NCI-H526 treated with DMSO at 0.1 percent for 48 hours (cell line): Measurements from ENCODE around the gene TES.

Experiments
- DNase-seq: peaks from one replicate; lab custom pipeline; 2025; lab: John Stamatoyannopoulos, UW

Gene TES

GRCh38 chr7:116246357-116246756 is 36.0 kb downstream of the TES start:
- no peak for DNase-seq

DNA sequence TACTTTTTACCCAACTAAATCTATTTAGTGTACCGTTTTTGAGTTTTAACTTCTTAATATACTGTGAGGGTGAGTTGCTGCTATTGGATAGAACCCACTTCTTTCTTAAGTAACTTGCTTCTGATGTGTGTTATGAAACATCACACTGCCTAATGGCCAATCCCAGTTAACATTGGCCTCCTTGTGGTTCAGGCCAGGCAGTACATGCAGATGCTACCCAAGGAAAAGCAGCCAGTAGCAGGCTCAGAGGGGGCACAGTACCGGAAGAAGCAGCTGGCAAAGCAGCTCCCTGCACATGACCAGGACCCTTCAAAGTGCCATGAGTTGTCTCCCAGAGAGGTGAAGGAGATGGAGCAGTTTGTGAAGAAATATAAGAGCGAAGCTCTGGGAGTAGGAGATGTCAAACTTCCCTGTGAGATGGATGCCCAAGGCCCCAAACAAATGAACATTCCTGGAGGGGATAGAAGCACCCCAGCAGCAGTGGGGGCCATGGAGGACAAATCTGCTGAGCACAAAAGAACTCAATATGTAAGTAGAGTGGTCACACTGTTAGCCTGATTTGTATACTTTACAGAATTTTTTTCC is 39.7 kb downstream of the TES start:
- no peak for DNase-seq

DNA sequence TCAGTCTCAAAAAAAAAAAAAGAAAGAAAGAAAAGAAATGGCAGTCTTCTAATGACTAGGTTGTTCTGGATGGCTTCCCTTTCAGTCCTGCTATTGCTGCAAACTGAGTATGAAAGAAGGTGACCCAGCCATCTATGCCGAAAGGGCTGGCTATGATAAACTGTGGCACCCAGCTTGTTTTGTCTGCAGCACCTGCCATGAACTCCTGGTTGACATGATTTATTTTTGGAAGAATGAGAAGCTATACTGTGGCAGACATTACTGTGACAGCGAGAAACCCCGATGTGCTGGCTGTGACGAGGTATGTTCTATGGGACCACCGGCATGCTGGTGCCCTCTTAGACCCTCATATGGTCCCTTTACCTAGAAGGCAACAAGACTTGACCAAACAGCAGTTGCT is 41.3 kb downstream of the TES start:
- DNase-seq, result no peak

- no peak for DNase-seq
These were observed 41.9 kb downstream of the TES start for GRCh38 chr7:116252249-116252648.

DNA sequence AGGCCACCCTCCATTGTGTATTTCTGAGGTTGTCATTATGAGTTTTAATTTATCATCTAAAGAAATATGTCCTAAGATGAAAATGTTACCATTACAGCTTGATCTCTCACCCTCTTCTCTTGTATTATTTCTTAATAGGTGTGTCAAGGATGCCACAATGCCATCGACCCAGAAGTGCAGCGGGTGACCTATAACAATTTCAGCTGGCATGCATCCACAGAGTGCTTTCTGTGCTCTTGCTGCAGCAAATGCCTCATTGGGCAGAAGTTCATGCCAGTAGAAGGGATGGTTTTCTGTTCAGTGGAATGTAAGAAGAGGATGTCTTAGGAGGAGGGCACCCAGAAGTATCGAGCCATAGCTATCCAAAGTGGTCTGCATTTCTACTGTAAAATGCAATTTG is 46.8 kb downstream of the TES start:
- no peak for DNase-seq

DNA sequence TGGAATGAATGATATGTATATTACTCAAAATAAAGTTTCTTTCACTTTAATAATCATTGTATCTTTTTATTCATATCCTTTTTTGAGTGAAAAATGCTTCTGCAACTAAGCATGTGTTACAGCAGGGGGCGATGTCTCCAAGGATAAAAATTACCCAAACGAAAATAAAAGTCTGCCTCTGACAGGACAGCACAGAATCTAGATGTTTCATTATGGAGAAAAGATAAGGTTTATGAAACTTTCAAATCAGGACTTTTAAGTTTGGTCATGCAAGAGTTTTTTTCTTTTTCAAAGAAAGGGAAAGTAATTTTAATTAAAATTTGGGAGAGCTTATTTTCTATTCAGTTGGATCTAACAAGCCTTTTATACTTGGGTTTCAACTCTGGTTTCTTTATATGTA is 48.4 kb downstream of the TES start:
- DNase-seq, result peak; percentile 51

DNA sequence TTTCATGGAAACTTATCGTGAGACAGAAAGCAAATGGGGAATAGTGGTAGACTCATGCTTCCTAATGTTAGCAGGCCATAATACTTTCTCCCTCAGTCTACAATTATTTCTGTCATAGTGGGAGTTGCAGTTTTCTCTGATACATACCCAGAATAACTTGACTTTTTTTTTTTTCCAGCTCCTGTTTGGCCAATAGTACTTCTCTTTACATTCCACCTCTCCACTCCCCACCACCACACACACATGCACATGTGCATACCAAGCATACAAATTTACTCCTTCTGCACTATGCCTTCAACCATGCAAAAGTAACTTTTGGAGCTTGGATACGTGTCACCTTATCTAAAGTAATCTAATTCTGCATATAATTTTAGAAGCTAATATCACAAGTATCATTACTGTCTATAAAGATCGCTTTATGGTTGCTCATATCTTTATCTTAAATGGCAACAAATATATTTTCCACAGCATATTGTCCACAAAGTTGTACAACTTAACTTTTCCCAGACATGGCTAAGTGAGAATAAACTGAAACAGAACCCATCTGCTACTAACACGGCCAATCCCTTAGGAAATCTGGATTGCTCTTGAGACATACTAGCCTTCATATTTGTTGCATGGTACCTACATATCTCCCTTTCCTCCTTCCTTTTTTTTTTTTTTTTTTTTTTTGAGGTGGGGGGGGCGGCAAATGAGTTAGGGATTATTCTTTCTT is 49.0 kb downstream of the TES start:
- DNase-seq, result no peak

DNA sequence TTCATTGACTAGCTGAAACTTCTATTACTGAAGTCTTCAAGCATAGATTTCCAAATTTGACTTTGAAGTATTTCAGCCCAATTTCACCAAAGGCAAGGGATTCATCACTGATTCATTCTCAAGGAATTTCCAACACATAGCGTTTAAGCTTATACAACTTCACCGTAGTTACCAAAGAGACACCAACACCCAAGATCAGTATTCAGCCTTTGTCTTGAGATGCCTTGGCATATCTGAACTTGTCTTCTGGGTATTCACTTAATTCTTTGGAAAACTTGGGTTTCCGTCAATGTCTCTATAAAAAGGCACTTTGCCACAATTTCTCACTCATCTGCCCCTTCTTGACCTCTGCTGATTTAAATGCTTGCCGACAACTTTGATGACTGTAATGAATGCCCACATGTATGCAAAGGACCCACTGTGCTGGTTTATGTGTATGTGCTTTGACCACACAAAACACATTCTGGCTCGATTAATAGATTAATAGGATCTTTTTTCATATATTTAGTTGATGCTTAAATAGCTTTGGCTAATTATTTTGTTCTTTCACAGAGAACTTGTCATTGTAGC is 49.6 kb downstream of the TES start:
- no peak for DNase-seq

GRCh38 chr7:116261904-116262303 is 51.6 kb downstream of the TES start:
- no peak for DNase-seq

DNA sequence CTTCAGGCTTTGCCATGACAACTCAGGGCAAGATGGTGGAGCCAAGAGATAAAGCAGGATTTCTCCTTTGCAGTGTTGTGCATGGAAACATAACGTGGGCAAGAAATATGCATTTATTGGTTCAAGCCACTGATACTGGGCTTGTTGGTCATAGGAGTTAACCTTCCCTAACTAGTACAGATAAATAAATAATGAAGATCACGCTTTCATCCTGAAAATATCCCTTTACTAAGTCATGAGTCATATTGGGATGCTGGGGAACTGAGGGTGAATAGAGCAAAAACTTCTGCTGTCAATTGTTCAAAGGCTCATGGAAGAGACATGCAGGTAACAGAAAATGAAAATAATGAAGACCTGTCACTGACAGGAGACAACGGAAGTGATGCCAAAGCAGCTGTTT is 55.5 kb downstream of the TES start:
- no peak for DNase-seq

DNA sequence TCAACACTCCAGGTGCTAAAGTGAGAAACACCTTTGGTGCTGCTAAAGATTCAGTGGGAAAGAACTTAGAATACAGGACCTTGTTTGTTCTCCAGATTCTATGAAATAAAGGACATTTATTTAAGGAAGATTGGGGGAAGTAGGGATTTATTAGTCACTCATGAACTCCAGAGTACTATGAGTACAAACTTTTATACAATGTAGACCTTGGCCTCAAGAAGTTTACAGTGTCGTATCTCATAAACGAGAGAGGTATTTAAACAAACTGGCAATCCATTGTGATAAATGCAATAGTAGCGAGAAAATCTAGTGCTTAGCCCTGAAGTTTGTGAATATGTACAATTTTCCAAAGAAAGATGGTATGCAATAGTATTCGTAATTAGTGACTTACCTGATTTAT is 59.1 kb downstream of the TES start:
- DNase-seq, result no peak

DNA sequence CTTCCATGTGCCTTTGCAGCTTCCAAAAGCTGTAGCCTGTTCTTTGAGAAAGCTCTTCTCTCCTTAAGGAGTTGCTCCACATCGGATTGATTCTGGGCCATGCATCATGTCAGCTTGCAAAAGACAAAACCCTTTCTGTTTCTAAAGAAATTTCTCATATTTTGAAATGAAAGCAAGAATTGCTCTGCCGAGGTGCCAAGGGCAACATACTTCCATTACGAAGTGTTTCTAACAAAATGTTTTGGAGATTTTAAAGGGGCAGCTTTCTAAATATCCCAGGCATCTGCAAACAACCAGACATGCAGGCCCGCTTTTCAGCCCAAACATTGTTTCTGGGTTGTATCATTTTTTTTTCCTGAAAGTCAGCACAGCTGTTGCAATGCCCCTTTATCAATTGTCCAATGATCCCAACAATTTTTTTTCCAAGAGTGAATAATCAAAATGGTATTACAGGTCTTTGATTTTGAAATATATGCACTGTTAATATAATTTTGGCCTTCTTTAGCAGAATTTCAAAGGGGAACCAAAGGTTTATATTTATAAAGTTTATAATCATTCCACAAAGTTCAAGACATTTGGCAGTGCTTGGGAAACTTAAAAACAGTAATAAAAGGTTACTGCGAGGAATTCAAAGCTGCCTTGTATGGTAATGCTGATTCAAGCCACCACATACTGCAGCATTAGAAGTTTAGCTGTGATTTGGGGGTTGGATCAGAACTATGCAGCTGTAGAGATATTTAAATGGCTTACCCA is 61.0 kb downstream of the TES start:
- DNase-seq, result no peak

- no peak for DNase-seq
These were observed 61.9 kb downstream of the TES start for GRCh38 chr7:116271963-116272886.

DNA sequence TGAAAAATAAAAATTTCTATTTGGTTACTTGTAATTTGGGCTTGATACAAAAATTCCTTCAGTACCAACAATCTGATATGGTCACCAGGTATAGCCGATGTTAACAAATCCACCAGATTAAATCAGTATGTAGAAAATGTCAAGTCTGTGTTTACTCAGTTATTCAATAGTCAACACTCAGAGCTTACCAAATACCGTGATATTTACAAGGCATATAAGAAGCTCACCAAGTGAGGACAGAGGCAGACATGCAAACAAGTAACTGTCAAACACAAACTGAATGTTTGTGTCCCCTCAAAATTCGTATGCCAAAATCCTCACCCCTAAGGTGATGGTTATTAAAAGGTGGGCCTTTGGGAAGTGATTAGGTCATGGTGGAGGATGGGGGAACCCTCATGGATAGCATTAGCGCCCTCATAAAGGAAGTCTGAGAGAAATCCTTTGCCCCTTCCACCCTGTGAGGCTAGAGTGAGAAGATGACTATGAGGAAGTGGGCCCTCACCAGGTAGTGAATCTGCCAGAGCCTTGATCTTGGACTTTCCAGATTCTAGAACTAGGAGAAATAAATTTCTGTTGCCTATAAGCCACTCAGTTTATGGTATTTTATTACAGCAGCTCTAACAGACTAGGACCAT is 63.1 kb downstream of the TES start:
- peak; percentile 20 for DNase-seq

DNA sequence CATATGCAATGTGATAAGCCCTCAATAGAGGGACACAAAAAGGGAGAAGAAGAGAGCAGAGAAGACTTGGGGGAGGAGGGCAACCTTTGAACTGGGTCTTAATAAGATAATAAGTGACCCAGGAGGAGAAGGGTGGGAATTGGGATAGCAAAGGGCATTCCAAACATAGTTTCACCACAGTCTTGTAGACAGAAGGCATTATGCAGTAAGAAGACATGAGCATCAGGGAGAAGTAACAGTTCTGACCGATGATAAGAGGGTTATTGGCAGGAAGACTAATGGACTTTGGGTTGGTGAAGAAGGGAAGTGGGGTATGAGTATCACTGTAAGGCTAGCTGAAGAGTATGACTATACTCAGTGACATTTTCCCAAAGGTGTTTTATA is 63.6 kb downstream of the TES start:
- DNase-seq, result no peak

- DNase-seq, result no peak
These were observed 66.7 kb downstream of the TES start for GRCh38 chr7:116277070-116277469.

- DNase-seq, result peak; percentile 76
These were observed 68.9 kb downstream of the TES start for GRCh38 chr7:116279217-116279616.

- no peak for DNase-seq
These were observed 70.5 kb downstream of the TES start for GRCh38 chr7:116280803-116281202.

GRCh38 chr7:116283595-116284204 is 73.4 kb downstream of the TES start:
- DNase-seq, result no peak

DNA sequence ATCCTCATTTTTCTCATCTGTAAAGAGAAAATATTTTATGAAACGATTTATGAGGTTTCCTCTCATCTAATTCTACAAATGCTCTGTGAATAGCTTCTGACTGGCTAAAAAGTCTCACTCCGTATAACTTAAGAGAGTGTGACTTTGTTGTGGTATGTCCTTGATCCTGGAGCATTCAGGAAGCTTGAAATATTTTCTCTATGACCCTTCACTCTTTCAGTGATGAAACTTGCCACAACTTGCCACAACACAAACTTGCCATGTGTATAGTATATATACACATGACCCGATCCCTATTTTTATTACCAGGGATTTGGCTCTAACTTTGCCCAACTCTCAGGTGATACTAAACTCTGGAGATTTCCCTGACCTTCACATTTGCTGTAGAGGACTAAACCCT is 74.1 kb downstream of the TES start:
- no peak for DNase-seq

GRCh38 chr7:116285252-116285651 is 74.9 kb downstream of the TES start:
- no peak for DNase-seq
